ENCODE measurements around the gene NSMCE4A.

- no peak for TF ChIP-seq CTCF (IDR thresholded peaks at IDR 0.05)
- no peak for TF ChIP-seq ZFX (IDR thresholded peaks at IDR 0.05; ENCODE audit: borderline replicate concordance)
Measured at GRCh38 chr10:121999301-121999700, 24.3 kb upstream of the NSMCE4A start.
